Neural cell (in vitro differentiated cells): Measurements from ENCODE around the gene RPIA. TPM values are rescaled to one million over a fixed set of nuclear protein-coding genes. Genes with fewer than 3 reads are reported as not detected.

ENCODE experiments used
- H2AFZ ChIP-seq: fragments of 200-600, 300-800 bp; sonication (generic), shearing (Covaris generic); 2 replicates; pipeline ENCODE4 v1.6.0; 2014; ENCODE audit warnings: low read depth, mild to moderate bottlenecking, antibody characterized with exemption, low read length, moderate library complexity
- H3F3A ChIP-seq: fragments of 200-600 bp; shearing (Covaris generic); 2 replicates; pipeline ENCODE4 v1.6.1; 2016; ENCODE audit warnings: mild to moderate bottlenecking, moderate library complexity, mixed read lengths, antibody characterized with exemption, low read length; ENCODE audit not compliant: insufficient read depth, poor library complexity, severe bottlenecking
- H3K27ac ChIP-seq: fragments of 200-600, 300-800 bp; sonication (generic), shearing (Covaris generic); 2 replicates; pipeline ENCODE4 v1.5.1; 2014; ENCODE audit warnings: mild to moderate bottlenecking, low read length, moderate library complexity
- H3K27me3 ChIP-seq: fragments of 300-800, 200-600 bp; sonication (generic), shearing (Covaris generic); 2 replicates; pipeline ENCODE4 v1.6.0; 2014; ENCODE audit warnings: mild to moderate bottlenecking, low read depth, low read length, moderate library complexity; ENCODE audit not compliant: insufficient read depth
- H3K36me3 ChIP-seq: fragments of 300-800, 200-600 bp; sonication (generic), shearing (Covaris generic); 2 replicates; pipeline ENCODE4 v1.5.1; 2014; ENCODE audit warnings: mild to moderate bottlenecking, antibody characterized with exemption, low read length, moderate library complexity; ENCODE audit not compliant: insufficient read depth
- H3K4me2 ChIP-seq: fragments of 300-800, 200-600 bp; sonication (generic), shearing (Covaris generic); 2 replicates; pipeline ENCODE4 v1.6.0; 2014; ENCODE audit warnings: mild to moderate bottlenecking, low read length
- H3K4me3 ChIP-seq: fragments of 300-800, 200-600 bp; sonication (generic), shearing (Covaris generic); 2 replicates; pipeline ENCODE4 v1.5.1; 2014; ENCODE audit warnings: mild to moderate bottlenecking, low read length, moderate library complexity
- H3K79me2 ChIP-seq: fragments of 200-600 bp; shearing (Covaris generic); replicated peaks from 2 replicates; pipeline ENCODE4 v1.6.0; 2014; ENCODE audit warnings: mild to moderate bottlenecking, low read length, moderate library complexity; ENCODE audit not compliant: insufficient read depth
- H3K9ac ChIP-seq: fragments of 300-800, 200-600 bp; sonication (generic), shearing (Covaris generic); 2 replicates; pipeline ENCODE4 v1.6.1; 2016; ENCODE audit warnings: mild to moderate bottlenecking, low read length, mixed read lengths
- H3K9me2 ChIP-seq: fragments of 200-600 bp; shearing (Covaris generic); 2 replicates; pipeline ENCODE4 v1.6.1; 2016; ENCODE audit warnings: mild to moderate bottlenecking, low read length, mixed read lengths; ENCODE audit not compliant: insufficient read depth
- H3K9me3 ChIP-seq: fragments of 200-600, 300-800 bp; sonication (generic), shearing (Covaris generic); 2 replicates; pipeline ENCODE4 v1.6.1; 2016; ENCODE audit warnings: mild to moderate bottlenecking, mixed run types, low read length, moderate library complexity, mixed read lengths
- H4K20me1 ChIP-seq: fragments of 200-600 bp; shearing (Covaris generic); 2 replicates; pipeline ENCODE4 v1.6.1; 2016; ENCODE audit warnings: mild to moderate bottlenecking, mixed run types; ENCODE audit not compliant: insufficient read depth
- EP300 ChIP-seq: fragments of 450-650 bp; conservative IDR thresholded peaks from 2 replicates; pipeline ENCODE4 v1.6.1; 2014; ENCODE audit warnings: antibody characterized with exemption, mild to moderate bottlenecking, moderate library complexity; ENCODE audit not compliant: poor library complexity, severe bottlenecking
- MXI1 ChIP-seq: fragments of 450-650 bp; conservative IDR thresholded peaks from 2 replicates; pipeline ENCODE4 v1.6.1; 2014; ENCODE audit warnings: antibody characterized with exemption, mild to moderate bottlenecking; ENCODE audit not compliant: poor library complexity, severe bottlenecking
- SMC3 ChIP-seq: fragments of 450-650 bp; conservative IDR thresholded peaks from 2 replicates; pipeline ENCODE4 v1.6.1; 2014; ENCODE audit warnings: antibody characterized with exemption, mild to moderate bottlenecking, moderate library complexity; ENCODE audit not compliant: poor library complexity
- TAF1 ChIP-seq: IDR thresholded peaks from 2 replicates; pipeline ENCODE4 v1.6.1; 2012; ENCODE audit warnings: low read depth
- polyA plus RNA-seq: library from polyadenylated mRNA; depleted of rRNA; stranded (reverse); fragments of >200 nt; gene quantifications from 2 replicates; pipeline ENCODE4 v1.2.3, GENCODE V29; 2014
- TF ChIP-seq, protein P1 (sequence below): IDR thresholded peaks from 2 replicates; pipeline ENCODE4 v1.6.1; 2012; ENCODE audit warnings: borderline replicate concordance
- TF ChIP-seq, protein P2 (sequence below): fragments of 450-650 bp; IDR thresholded peaks from 2 replicates; pipeline ENCODE4 v1.5.1; 2014; ENCODE audit warnings: antibody characterized with exemption, mild to moderate bottlenecking, moderate library complexity; ENCODE audit not compliant: poor library complexity, severe bottlenecking

Gene RPIA
- polyA plus RNA-seq, 1 donor from 2014 or later = 9.7 TPM

DNA sequence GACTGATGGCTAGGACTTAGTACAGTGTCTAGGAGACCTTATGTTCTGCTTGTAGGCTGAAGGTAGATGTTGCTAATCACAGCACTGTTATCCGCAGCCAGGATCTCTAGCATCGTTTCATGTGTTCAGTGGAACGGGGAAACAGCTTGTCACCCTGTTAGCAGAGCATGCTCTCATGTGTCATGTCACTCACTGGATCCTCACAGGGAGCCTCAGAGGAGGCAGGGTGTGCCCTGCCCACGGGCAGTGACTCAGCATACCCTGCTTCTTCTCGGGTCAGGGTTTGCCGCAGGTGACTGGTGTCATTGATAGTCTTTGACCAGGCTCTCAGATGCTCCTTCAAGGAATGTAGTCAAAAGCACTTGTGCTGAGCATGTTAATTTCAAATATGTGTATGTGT, 44.4 kb downstream of the RPIA start:
- Histone ChIP-seq H3K4me2 (no peak overlapping the region), H3K27ac (no peak overlapping the region), H3K79me2 (no peaks in the 10 kb centered on the region), H3K9me3 (no peaks in the 10 kb centered on the region), H3K4me3 (no peak overlapping the region), H3K36me3 (no peaks in the 10 kb centered on the region), H3K9ac (no peak overlapping the region), H3F3A (no peaks in the 10 kb centered on the region), H2AFZ (no peak overlapping the region), H3K9me2 (no peaks in the 10 kb centered on the region), H3K27me3 (no peaks in the 10 kb centered on the region), H4K20me1 (no peaks in the 10 kb centered on the region)
- TF ChIP-seq TAF1 = no peak
- TF ChIP-seq, protein P1, sequence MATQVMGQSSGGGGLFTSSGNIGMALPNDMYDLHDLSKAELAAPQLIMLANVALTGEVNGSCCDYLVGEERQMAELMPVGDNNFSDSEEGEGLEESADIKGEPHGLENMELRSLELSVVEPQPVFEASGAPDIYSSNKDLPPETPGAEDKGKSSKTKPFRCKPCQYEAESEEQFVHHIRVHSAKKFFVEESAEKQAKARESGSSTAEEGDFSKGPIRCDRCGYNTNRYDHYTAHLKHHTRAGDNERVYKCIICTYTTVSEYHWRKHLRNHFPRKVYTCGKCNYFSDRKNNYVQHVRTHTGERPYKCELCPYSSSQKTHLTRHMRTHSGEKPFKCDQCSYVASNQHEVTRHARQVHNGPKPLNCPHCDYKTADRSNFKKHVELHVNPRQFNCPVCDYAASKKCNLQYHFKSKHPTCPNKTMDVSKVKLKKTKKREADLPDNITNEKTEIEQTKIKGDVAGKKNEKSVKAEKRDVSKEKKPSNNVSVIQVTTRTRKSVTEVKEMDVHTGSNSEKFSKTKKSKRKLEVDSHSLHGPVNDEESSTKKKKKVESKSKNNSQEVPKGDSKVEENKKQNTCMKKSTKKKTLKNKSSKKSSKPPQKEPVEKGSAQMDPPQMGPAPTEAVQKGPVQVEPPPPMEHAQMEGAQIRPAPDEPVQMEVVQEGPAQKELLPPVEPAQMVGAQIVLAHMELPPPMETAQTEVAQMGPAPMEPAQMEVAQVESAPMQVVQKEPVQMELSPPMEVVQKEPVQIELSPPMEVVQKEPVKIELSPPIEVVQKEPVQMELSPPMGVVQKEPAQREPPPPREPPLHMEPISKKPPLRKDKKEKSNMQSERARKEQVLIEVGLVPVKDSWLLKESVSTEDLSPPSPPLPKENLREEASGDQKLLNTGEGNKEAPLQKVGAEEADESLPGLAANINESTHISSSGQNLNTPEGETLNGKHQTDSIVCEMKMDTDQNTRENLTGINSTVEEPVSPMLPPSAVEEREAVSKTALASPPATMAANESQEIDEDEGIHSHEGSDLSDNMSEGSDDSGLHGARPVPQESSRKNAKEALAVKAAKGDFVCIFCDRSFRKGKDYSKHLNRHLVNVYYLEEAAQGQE = no peak
- no peak for TF ChIP-seq MXI1

DNA sequence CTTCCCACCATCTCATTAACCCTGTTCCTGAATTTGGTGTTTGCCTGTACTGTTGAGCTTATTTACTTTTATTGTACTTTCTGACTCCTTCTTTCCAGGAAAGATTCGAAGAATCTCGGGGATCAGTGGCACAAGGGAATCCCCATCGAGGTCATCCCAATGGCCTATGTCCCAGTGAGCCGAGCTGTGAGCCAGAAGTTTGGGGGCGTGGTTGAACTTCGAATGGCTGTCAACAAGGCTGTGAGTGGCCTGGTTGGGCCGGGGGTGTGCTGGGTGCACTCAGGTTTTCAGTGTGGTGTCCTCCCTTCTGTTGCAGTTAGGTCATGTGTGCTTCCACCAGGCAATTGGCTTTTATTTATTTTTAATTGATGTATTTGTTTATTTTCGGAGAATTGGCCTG, 45.0 kb downstream of the RPIA start:
- H3K36me3 ChIP-seq = no peaks in the 10 kb centered on the region
- H3K4me3 ChIP-seq = no peak overlapping the region
- no peaks in the 10 kb centered on the region for H3K9me2 ChIP-seq
- H3K79me2 ChIP-seq = no peaks in the 10 kb centered on the region
- H3K27ac ChIP-seq = no peak overlapping the region
- no peak overlapping the region for H3K9ac ChIP-seq
- H4K20me1 ChIP-seq = no peaks in the 10 kb centered on the region
- no peaks in the 10 kb centered on the region for H3F3A ChIP-seq
- no peak overlapping the region for H2AFZ ChIP-seq
- no peak overlapping the region for H3K4me2 ChIP-seq
- TF ChIP-seq, protein P1 = no peak
- TF ChIP-seq EP300 (no peak), TAF1 (no peak), SMC3 (no peak)
- TF ChIP-seq, protein P2, sequence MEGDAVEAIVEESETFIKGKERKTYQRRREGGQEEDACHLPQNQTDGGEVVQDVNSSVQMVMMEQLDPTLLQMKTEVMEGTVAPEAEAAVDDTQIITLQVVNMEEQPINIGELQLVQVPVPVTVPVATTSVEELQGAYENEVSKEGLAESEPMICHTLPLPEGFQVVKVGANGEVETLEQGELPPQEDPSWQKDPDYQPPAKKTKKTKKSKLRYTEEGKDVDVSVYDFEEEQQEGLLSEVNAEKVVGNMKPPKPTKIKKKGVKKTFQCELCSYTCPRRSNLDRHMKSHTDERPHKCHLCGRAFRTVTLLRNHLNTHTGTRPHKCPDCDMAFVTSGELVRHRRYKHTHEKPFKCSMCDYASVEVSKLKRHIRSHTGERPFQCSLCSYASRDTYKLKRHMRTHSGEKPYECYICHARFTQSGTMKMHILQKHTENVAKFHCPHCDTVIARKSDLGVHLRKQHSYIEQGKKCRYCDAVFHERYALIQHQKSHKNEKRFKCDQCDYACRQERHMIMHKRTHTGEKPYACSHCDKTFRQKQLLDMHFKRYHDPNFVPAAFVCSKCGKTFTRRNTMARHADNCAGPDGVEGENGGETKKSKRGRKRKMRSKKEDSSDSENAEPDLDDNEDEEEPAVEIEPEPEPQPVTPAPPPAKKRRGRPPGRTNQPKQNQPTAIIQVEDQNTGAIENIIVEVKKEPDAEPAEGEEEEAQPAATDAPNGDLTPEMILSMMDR = no peak
- no peaks in the 10 kb centered on the region for H3K9me3 ChIP-seq
- H3K27me3 ChIP-seq = no peaks in the 10 kb centered on the region
